Glutamatergic neuron (in vitro differentiated cells): ENCODE results near the gene OR51B5. TPM values are rescaled to one million over a fixed set of nuclear protein-coding genes. Genes with fewer than 3 reads are reported as not detected.
"Not testable (repeated sequence)": the region's sequence is repeated elsewhere in the genome, so short reads cannot be mapped to it uniquely, and the experiment has no call there.

Experiments used
- DNase-seq: peaks from one replicate; pipeline ENCODE4 v3.0.0; 2022
- H3K27ac Mint-ChIP-seq: one replicate; pipeline ENCODE4 v1.8.0; 2020; ENCODE audit warnings: mild to moderate bottlenecking, mixed read lengths, inconsistent platforms; ENCODE audit not compliant: unreplicated experiment
- H3K27me3 Mint-ChIP-seq: one replicate; pipeline ENCODE4 v1.8.0; 2020; ENCODE audit warnings: mild to moderate bottlenecking, moderate library complexity, mixed read lengths, inconsistent platforms; ENCODE audit not compliant: unreplicated experiment
- H3K36me3 Mint-ChIP-seq: one replicate; pipeline ENCODE4 v1.8.0; 2020; ENCODE audit warnings: mild to moderate bottlenecking, mixed read lengths, inconsistent platforms; ENCODE audit not compliant: unreplicated experiment
- H3K4me1 Mint-ChIP-seq: one replicate; pipeline ENCODE4 v1.8.0; 2020; ENCODE audit warnings: mild to moderate bottlenecking, low read depth, mixed read lengths, inconsistent platforms; ENCODE audit not compliant: unreplicated experiment
- H3K4me3 Mint-ChIP-seq: one replicate; pipeline ENCODE4 v1.8.0; 2020; ENCODE audit warnings: mild to moderate bottlenecking, mixed read lengths, inconsistent platforms; ENCODE audit not compliant: unreplicated experiment
- H3K9me3 Mint-ChIP-seq: one replicate; pipeline ENCODE4 v1.8.0; 2020; ENCODE audit warnings: mild to moderate bottlenecking, moderate library complexity, mixed read lengths, inconsistent platforms; ENCODE audit not compliant: unreplicated experiment
- CTCF ChIP-seq: fragments of 200-600 bp; sonication (generic); IDR thresholded peaks from one replicate; pipeline ENCODE4 v1.5.0; 2021; ENCODE audit not compliant: partially characterized antibody, unreplicated experiment
- total RNA-seq: library from RNA; stranded (reverse); fragmentation: NEBNext Ultra II Directional; extraction: Animal tissue kit (Norgen Biotek cat#: 25700); gene quantifications from one replicate; pipeline ENCODE4 v1.2.1, GENCODE V29; 2021; ENCODE audit not compliant: unreplicated experiment

OR51B5 gene
- total RNA-seq, 1 donor from 2014 or later = not detected

GRCh38 chr11:5348551-5349194 lies 5.3 kb upstream of the OR51B5 start:
- H3K27me3 Mint-ChIP-seq = peaks cover 3% of the 10 kb centered on the region
- no peak for DNase-seq
- H3K36me3 Mint-ChIP-seq = no peaks in the 10 kb centered on the region

GRCh38 chr11:5345831-5346230 lies 2.5 kb upstream of the OR51B5 start:
- no peak for TF ChIP-seq CTCF
- H3K27ac Mint-ChIP-seq = no peak overlapping the region
- H3K27me3 Mint-ChIP-seq = no peaks in the 10 kb centered on the region
- DNase-seq = no peak
- no peak overlapping the region for H3K4me3 Mint-ChIP-seq
- H3K9me3 Mint-ChIP-seq = no peaks in the 10 kb centered on the region
- H3K36me3 Mint-ChIP-seq = no peaks in the 10 kb centered on the region
- no peaks in the 10 kb centered on the region for H3K4me1 Mint-ChIP-seq

More at GRCh38 chr11:5348551-5349194, 5.3 kb upstream of the OR51B5 start:
- Mint-ChIP-seq H3K9me3 (peaks cover 2% of the 10 kb centered on the region), H3K27ac (no peak overlapping the region), H3K4me1 (no peaks in the 10 kb centered on the region), H3K4me3 (no peak overlapping the region)
- no peak for TF ChIP-seq CTCF

- Mint-ChIP-seq H3K4me1 (no peaks in the 10 kb centered on the region), H3K4me3 (no peak overlapping the region), H3K36me3 (no peaks in the 10 kb centered on the region), H3K27ac (no peak overlapping the region), H3K27me3 (no peaks in the 10 kb centered on the region), H3K9me3 (no peaks in the 10 kb centered on the region)
- no peak for TF ChIP-seq CTCF
- no peak for DNase-seq
These were observed 3.5 kb downstream of the OR51B5 start for GRCh38 chr11:5339771-5340322.

- not testable (repeated sequence) for DNase-seq, H3K27me3 Mint-ChIP-seq, H3K36me3 Mint-ChIP-seq, H3K27ac Mint-ChIP-seq, H3K4me1 Mint-ChIP-seq, H3K4me3 Mint-ChIP-seq, H3K9me3 Mint-ChIP-seq
These were observed 6.1 kb downstream of the OR51B5 start for GRCh38 chr11:5337253-5337652.

GRCh38 chr11:5336331-5336730 lies 7.0 kb downstream of the OR51B5 start:
- peaks cover 2% of the 10 kb centered on the region for H3K27me3 Mint-ChIP-seq
- no peaks in the 10 kb centered on the region for H3K36me3 Mint-ChIP-seq
- no peak for TF ChIP-seq CTCF
- no peak overlapping the region for H3K27ac Mint-ChIP-seq
- no peaks in the 10 kb centered on the region for H3K9me3 Mint-ChIP-seq
- no peaks in the 10 kb centered on the region for H3K4me1 Mint-ChIP-seq
- no peak for DNase-seq
- H3K4me3 Mint-ChIP-seq = no peak overlapping the region
